GM18870 (cell line): Measurements from ENCODE around the gene CD300C.
"Not testable (repeated sequence)": the region's sequence is repeated elsewhere in the genome, so short reads cannot be mapped to it uniquely, and the experiment has no call there.

Experiments used
- ATAC-seq: cut with Tn5 transposase; IDR thresholded peaks from one replicate; pipeline ENCODE4 v1.9.1; 2021; ENCODE audit warnings: moderate library complexity; ENCODE audit not compliant: unreplicated experiment

CD300C gene

GRCh38 chr17:74536890-74537289 is 9.0 kb downstream of the CD300C start:
- ATAC-seq = no peak

- no peak for ATAC-seq
Observed at GRCh38 chr17:74532115-74532514, 13.8 kb downstream of the CD300C start.

- ATAC-seq = no peak
Observed at GRCh38 chr17:74531231-74531761, 14.6 kb downstream of the CD300C start, which contains the start of gene CD300LB. CD300LB (minus strand) TSS chr17:74531475; CDS start chr17:74531350, 125 bp downstream.

- no peak for ATAC-seq
Observed at GRCh38 chr17:74530831-74531150, 15.1 kb downstream of the CD300C start.

DNA sequence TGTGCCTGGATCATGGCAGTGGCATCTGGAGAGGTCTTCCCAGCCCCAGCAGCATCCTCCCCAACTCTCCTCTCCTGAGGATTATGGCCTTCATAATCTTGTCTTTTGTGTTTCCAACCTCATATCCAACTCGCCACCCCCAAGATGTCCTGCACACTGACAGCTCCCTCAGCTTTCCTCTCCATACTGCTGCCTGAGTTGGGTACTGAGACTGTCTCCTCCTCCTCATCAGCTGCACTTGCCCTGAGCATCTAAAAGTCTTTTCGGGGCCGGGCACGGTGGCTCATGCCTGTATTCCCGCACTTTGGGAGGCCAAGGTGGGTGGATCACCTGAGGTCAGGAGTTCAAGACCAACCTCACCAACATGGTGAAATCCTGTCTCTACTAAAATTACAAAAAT is 16.7 kb downstream of the CD300C start:
- no peak for ATAC-seq

- peak; percentile 75 for ATAC-seq
Observed at GRCh38 chr17:74528491-74529199, 17.3 kb downstream of the CD300C start.

- ATAC-seq = no peak
Observed at GRCh38 chr17:74527756-74528155, 18.2 kb downstream of the CD300C start.

GRCh38 chr17:74527081-74527480 is 18.8 kb downstream of the CD300C start:
- no peak for ATAC-seq

GRCh38 chr17:74526681-74527080 is 19.2 kb downstream of the CD300C start:
- ATAC-seq = no peak

- no peak for ATAC-seq
Observed at GRCh38 chr17:74525781-74526288, 20.1 kb downstream of the CD300C start.

DNA sequence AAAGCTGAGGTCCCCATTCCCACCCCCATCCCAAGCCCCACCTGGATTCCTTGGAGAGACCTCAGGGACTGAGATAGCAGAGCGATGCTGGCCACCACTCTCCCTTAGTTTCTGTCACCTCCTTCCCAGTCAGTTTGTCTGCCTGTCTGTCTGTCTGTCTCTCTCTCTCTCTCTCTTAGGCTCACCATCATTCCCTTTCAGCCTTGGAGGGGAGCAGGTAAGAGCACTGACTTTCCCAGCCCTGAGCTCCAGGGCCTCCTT is 20.5 kb downstream of the CD300C start:
- no peak for ATAC-seq

DNA sequence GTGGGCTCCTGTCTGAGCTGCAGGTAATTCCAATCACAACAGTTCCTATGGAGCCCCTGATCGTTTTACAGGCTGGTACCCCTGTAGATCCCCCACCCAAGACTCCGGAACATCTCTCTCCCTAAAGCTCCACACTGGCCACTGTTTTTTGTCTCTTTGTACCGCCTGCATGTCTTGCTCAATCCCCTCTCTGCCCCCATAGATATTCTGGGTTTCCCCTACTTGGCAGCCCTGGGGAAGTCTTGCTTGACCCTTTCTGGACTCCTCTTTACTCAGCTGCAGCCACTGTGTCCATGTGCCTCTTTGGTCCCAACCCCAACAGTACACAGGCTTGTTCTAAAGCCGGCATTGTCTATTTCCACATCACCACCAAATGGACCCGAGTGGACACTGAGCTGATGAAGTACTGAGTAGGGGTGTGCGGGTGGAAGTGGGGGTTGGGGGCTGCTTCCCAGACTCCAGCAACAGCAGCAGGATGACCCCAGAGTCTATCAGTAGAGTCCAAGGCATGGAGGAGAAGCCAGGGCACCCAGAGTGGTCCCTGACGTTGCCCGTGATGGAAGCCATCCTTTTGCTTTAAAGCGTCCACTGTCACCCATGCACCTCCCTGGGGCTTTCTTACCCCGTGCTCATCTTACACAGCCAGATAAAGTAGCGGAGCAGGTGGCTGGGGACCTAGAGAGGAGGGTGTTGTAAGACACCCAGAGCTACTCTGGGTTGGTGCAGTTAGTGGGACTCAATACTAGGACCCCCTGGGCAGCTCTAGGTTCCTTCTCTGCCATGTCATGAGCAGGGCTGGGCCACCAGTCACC is 21.1 kb downstream of the CD300C start:
- no peak for ATAC-seq

GRCh38 chr17:74523308-74523707 is 22.6 kb downstream of the CD300C start:
- ATAC-seq = no peak

DNA sequence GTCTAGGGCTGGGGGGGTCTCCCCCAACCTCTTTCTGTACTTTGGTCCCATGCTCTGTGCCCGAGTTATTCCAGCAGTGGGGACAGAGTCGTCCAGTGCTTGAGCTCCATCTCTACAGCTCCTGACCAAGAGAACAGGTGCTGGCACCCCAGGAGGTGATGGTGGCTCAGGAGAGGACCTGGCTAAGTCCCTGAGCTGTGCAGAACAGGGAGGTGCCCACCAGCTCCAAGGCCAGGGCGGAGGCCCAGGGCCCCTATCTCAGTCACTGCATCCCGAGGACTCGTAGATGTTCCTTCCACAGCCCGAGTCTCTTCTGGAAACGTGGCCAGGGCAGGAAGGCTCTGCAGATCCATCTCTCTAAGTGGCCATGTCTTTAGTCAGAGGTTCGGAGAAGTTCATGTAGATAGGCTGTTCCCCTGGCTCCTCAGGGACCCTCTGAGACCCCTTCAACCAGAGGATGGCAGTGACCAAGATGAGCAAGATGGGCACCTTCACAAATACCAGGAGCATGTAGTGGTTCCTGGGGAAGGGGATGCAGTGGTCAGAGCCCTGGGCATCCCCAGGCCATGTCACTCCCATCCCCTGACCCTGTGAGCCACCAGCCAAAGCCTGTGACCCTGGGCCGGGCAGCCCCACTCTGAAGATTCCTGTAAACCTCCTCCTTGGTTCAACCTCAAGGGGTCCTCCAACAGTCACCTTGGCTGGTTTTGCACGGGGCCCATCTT is 23.4 kb downstream of the CD300C start:
- ATAC-seq = no peak

- ATAC-seq = no peak
Observed at GRCh38 chr17:74521701-74522201, 24.2 kb downstream of the CD300C start.

DNA sequence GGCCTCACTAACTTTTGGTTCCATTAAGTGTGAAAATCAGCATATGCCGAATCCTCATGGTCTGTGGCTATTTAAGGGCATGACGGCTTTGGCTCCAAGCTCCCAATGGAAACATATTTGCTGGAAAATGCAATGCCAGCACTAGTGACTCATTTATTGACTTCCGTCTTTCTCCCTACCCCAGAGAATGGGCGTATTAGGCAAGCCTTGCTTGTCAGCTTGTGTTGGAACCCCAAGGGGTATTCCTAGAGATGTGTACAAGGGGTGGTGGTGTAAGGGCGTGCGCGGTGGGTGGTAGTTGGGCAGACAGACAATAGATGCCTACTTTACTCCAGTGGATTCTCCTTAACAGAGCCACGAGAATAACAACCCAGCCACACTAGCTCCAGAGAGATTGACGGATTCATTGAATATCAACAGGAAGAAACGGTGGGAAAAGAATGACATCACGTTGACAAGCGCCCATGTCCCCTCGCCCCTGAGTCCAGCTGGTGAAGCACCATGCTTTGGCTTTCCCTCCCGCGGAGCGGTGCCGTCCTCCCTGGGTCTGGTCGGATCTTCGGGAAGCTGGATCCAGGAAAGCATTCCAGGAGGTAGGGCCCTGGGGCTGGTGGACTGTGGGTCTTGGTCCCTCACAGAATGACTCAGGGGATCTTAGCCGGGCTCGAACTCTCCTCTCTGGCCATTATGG is 25.0 kb downstream of the CD300C start:
- no peak for ATAC-seq

DNA sequence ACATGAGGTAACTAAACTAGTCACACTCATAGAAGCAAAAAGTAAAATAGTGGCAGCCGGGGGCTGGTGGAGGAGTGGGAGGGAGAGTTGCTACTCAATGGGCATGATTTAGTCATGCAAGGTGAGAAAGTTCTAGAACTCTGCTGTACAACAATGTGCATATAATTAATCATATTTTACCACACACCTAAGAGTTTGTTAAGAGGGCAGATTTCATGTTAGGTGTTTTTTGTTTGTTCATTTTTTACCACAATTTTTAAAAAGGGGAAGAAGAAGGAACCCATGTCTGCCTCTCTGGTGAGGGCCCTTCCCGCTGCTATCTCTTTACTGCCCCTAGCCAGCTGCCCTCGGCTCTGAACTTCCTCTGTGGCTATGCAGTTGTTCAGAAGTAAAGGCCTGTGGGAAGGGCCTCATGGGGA is 25.9 kb downstream of the CD300C start:
- no peak for ATAC-seq

DNA sequence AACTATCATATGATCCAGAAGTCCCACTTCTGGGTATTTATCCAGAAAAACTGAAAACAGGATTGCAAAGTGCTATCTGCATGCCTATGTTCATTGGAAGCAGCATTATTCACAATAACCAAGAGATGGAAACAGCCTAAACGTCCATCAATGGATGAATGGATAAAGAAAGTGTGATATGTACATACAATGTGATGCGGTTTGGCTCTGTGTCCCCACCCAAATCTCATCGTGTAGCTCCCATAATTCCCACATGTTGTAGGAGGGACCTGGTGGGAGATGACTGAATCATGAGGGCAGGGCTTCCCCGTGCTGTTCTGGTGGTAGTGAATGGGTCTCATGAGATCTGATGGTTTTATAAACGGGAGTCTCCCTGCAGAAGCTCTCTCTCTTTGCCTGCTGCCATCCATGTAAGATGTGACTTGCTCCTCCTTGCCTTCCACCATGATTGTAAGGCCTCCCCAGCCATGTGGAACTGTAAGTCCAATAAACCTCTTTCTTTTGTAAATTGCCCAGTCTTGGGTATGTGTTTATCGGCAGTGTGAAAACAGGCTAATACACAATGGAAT is 27.4 kb downstream of the CD300C start:
- not testable (repeated sequence) for ATAC-seq

- no peak for ATAC-seq
Observed at GRCh38 chr17:74516561-74517328, 29.2 kb downstream of the CD300C start.

GRCh38 chr17:74515941-74516340 is 30.0 kb downstream of the CD300C start:
- ATAC-seq = no peak
